IMR-90 (cell line): Measurements from ENCODE around the gene TNFRSF14. TPM values are rescaled to one million over a fixed set of nuclear protein-coding genes. Genes with fewer than 3 reads are reported as not detected.
A peak's percentile ranks its signal among the peaks of the same experiment; 100 is the strongest.

Source experiments
- ATAC-seq: fragments of 200-7000 bp; cut with Tn5 transposase; 2 replicates; pipeline ENCODE4 v1.9.1; 2020; ENCODE audit warnings: low read depth, mild to moderate bottlenecking, moderate library complexity
- BruUV-seq: library from RNA; stranded (reverse); fragments of 400-500 nt; replicated peaks from 2 replicates; lab custom pipeline; 2021; lab: Mats Ljungman, UMichigan
- CTCF ChIA-PET: fragments of 300-600 bp; formaldehyde crosslinking; extraction: SDS; loops from one replicate; lab custom pipeline; 2021; ENCODE audit warnings: antibody characterized with exemption; lab: Yijun Ruan, JAX
- POLR2A ChIA-PET: fragments of 300-600 bp; sonication (Branson Sonifier 250); formaldehyde crosslinking; loops from one replicate; lab custom pipeline; 2022; ENCODE audit warnings: antibody characterized with exemption; ENCODE audit not compliant: unreplicated experiment; lab: Charles Lee
- DNase-seq: peaks from one replicate; pipeline ENCODE4 v3.0.0; 2013
- H2AFZ ChIP-seq: replicated peaks from 2 replicates; pipeline ENCODE3; 2013; ENCODE audit warnings: low read length, mild to moderate bottlenecking; ENCODE audit not compliant: poor library complexity
- H2AK5ac ChIP-seq: 2 replicates; pipeline ENCODE4 v1.6.1; 2013; ENCODE audit warnings: low read depth, low read length, inconsistent platforms
- H2AK9ac ChIP-seq: replicated peaks from 2 replicates; pipeline ENCODE3; 2013; ENCODE audit warnings: mild to moderate bottlenecking, low read depth, low read length, moderate library complexity; ENCODE audit not compliant: poor library complexity
- H2BK120ac ChIP-seq: 2 replicates; pipeline ENCODE4 v1.6.1; 2013; ENCODE audit warnings: low read depth, low read length, inconsistent platforms
- H2BK15ac ChIP-seq: 3 replicates; pipeline ENCODE4 v1.6.1; 2013; ENCODE audit warnings: low read depth, low read length, inconsistent platforms
- H2BK20ac ChIP-seq: 2 replicates; pipeline ENCODE4 v1.6.1; 2013; ENCODE audit warnings: low read depth, mild to moderate bottlenecking, inconsistent platforms, low read length, moderate library complexity
- H2BK5ac ChIP-seq: 2 replicates; pipeline ENCODE4 v1.6.1; 2013; ENCODE audit warnings: mild to moderate bottlenecking, low read depth, low read length, inconsistent platforms; ENCODE audit not compliant: poor library complexity, severe bottlenecking
- H3K14ac ChIP-seq: replicated peaks from 2 replicates; pipeline ENCODE4 v1.6.1; 2013; ENCODE audit warnings: low read depth, low read length, inconsistent platforms
- H3K18ac ChIP-seq: 2 replicates; pipeline ENCODE4 v1.6.1; 2013; ENCODE audit warnings: low read depth, low read length, control low read depth
- H3K23ac ChIP-seq: 2 replicates; pipeline ENCODE4 v1.6.1; 2013; ENCODE audit warnings: low read depth, low read length, inconsistent platforms
- H3K27ac ChIP-seq: 2 replicates; pipeline ENCODE4 v1.5.1; 2013; ENCODE audit warnings: mild to moderate bottlenecking, control low read depth, low read length; ENCODE audit not compliant: insufficient read depth
- H3K27me3 ChIP-seq: 2 replicates; pipeline ENCODE4 v1.6.1; 2013; ENCODE audit warnings: low read length; ENCODE audit not compliant: control insufficient read depth, insufficient read depth
- H3K36me3 ChIP-seq: 2 replicates; pipeline ENCODE4 v1.6.1; 2013; ENCODE audit warnings: low read length, mixed read lengths; ENCODE audit not compliant: control insufficient read depth, insufficient read depth
- H3K4ac ChIP-seq: 2 replicates; pipeline ENCODE4 v1.6.1; 2013; ENCODE audit warnings: low read depth, low read length, inconsistent platforms
- H3K4me1 ChIP-seq: 2 replicates; pipeline ENCODE4 v1.6.1; 2013; ENCODE audit warnings: low read length, mixed read lengths; ENCODE audit not compliant: control insufficient read depth, insufficient read depth
- H3K4me2 ChIP-seq: 2 replicates; pipeline ENCODE4 v1.6.1; 2013; ENCODE audit warnings: low read depth, mild to moderate bottlenecking, control low read depth, low read length, moderate library complexity
- H3K4me3 ChIP-seq: 2 replicates; pipeline ENCODE4 v1.5.1; 2013; ENCODE audit warnings: low read depth, mild to moderate bottlenecking, control low read depth, low read length, moderate library complexity; ENCODE audit not compliant: insufficient read depth
- H3K56ac ChIP-seq: 2 replicates; pipeline ENCODE4 v1.6.1; 2013; ENCODE audit warnings: low read length, inconsistent platforms; ENCODE audit not compliant: insufficient read depth; ENCODE audit errors: extremely low read depth
- H3K79me1 ChIP-seq, 2 experiments: 2 replicates each; pipeline ENCODE4 v1.6.1; 2013; ENCODE audit warnings: low read length in 2 of 2, inconsistent platforms in 1 of 2, low read depth in 1 of 2
- H3K9ac ChIP-seq: 2 replicates; pipeline ENCODE4 v1.6.1; 2013; ENCODE audit warnings: low read depth, low read length, control low read depth
- H3K9me1 ChIP-seq: 2 replicates; pipeline ENCODE4 v1.6.1; 2013; ENCODE audit warnings: low read length, inconsistent platforms; ENCODE audit not compliant: insufficient read depth
- H3K9me3 ChIP-seq: 2 replicates; pipeline ENCODE4 v1.6.1; 2013; ENCODE audit warnings: low read length; ENCODE audit not compliant: control insufficient read depth, insufficient read depth
- H4K20me1 ChIP-seq: 2 replicates; pipeline ENCODE4 v1.6.1; 2013; ENCODE audit warnings: low read length, inconsistent platforms; ENCODE audit not compliant: insufficient read depth
- H4K5ac ChIP-seq: 2 replicates; pipeline ENCODE4 v1.6.1; 2013; ENCODE audit warnings: mild to moderate bottlenecking, low read depth, low read length, control low read depth
- H4K8ac ChIP-seq, 2 experiments: 2 replicates each; pipeline ENCODE4 v1.6.1; 2013; ENCODE audit warnings: low read depth in 2 of 2, low read length in 2 of 2, control low read depth in 1 of 2, inconsistent platforms in 1 of 2
- H4K91ac ChIP-seq: 2 replicates; pipeline ENCODE4 v1.6.1; 2013; ENCODE audit warnings: low read depth, low read length, inconsistent platforms; ENCODE audit not compliant: insufficient read depth
- BHLHE40 ChIP-seq: fragments of 150-350 bp; IDR thresholded peaks from 2 replicates; pipeline ENCODE4 v1.6.1; 2016; ENCODE audit warnings: mild to moderate bottlenecking, low read depth, low read length
- CEBPB ChIP-seq: IDR thresholded peaks from 2 replicates; pipeline ENCODE4 v1.6.1; 2012; ENCODE audit warnings: low read depth, low read length, improper control_type of control experiment
- CHD1 ChIP-seq: IDR thresholded peaks from 2 replicates; pipeline ENCODE4 v1.6.1; 2012; ENCODE audit warnings: low read depth, low read length, improper control_type of control experiment
- FOS ChIP-seq: fragments of 150-350 bp; IDR thresholded peaks from 2 replicates; pipeline ENCODE4 v1.6.1; 2016; ENCODE audit warnings: low read depth, low read length
- MAFK ChIP-seq: IDR thresholded peaks from 2 replicates; pipeline ENCODE4 v1.6.1; 2012; ENCODE audit warnings: low read depth, low read length, improper control_type of control experiment
- MAZ ChIP-seq: IDR thresholded peaks from 2 replicates; pipeline ENCODE4 v1.6.1; 2012; ENCODE audit warnings: low read depth, mild to moderate bottlenecking, low read length, improper control_type of control experiment, moderate library complexity, borderline replicate concordance
- MXI1 ChIP-seq: IDR thresholded peaks from 2 replicates; pipeline ENCODE4 v1.6.1; 2012; ENCODE audit warnings: low read depth, mild to moderate bottlenecking, low read length, moderate library complexity, borderline replicate concordance
- NFE2L2 ChIP-seq: fragments of 150-350 bp; IDR thresholded peaks from 2 replicates; pipeline ENCODE4 v1.6.1; 2016; ENCODE audit warnings: low read depth, mild to moderate bottlenecking, low read length
- POLR2A ChIP-seq: IDR thresholded peaks from 2 replicates; pipeline ENCODE4 v1.6.1; 2012; ENCODE audit warnings: mild to moderate bottlenecking, low read depth, low read length
- RAD21 ChIP-seq: IDR thresholded peaks from 2 replicates; pipeline ENCODE4 v1.6.1; 2012; ENCODE audit warnings: low read length, improper control_type of control experiment
- RCOR1 ChIP-seq: IDR thresholded peaks from 2 replicates; pipeline ENCODE4 v1.6.1; 2012; ENCODE audit warnings: mild to moderate bottlenecking, low read length, improper control_type of control experiment; ENCODE audit not compliant: insufficient replicate concordance
- RFX5 ChIP-seq: IDR thresholded peaks from 2 replicates; pipeline ENCODE4 v1.8.0; 2012; ENCODE audit warnings: low read depth, mild to moderate bottlenecking, low read length, moderate library complexity
- SMC3 ChIP-seq: fragments of 150-350 bp; IDR thresholded peaks from 2 replicates; pipeline ENCODE4 v1.6.1; 2016; ENCODE audit warnings: low read depth, mild to moderate bottlenecking, antibody characterized with exemption, low read length, moderate library complexity
- WGBS, 2 experiments: methylation state at CpG; one replicate each; pipeline versions ENCODE4 v1.1.5 to v1.1.7; 2013; ENCODE audit warnings: missing lambda C conversion rate in 2 of 2; ENCODE audit not compliant: insufficient read length in 1 of 2; ENCODE audit errors: extremely low coverage in 2 of 2; 5-methylcytosine and 5-hydroxymethylcytosine counted together
- dilution Hi-C: fragments of 300-500 bp; cut with HindIII; formaldehyde crosslinking; loops from one replicate; pipeline ENCODE4 v1.14.3; 2018; ENCODE audit warnings: low sequenced_read_pairs; ENCODE audit not compliant: unreplicated experiment
- in situ Hi-C: fragments of 300-500 bp; cut with MboI; formaldehyde crosslinking; loops from 3 replicates; pipeline ENCODE4 v1.14.3; 2019; ENCODE audit warnings: low sequenced_read_pairs, inconsistent platforms, mixed read lengths
- intact Hi-C: fragments of 100-400 bp; cut with micrococcal nuclease; formaldehyde crosslinking; loops from 2 replicates; pipeline ENCODE4 v1.10.0; 2022
- polyA plus RNA-seq, 3 experiments: library from polyadenylated mRNA; depleted of rRNA; stranded (reverse); fragments of >200 nt; gene quantifications; 2 replicates each; pipeline ENCODE4 v1.2.3, GENCODE V29; 2012; ENCODE audit warnings: low replicate concordance in 1 of 3
- total RNA-seq: library from RNA; depleted of rRNA; stranded (reverse); fragments of >200 nt; gene quantifications from 2 replicates; pipeline ENCODE4 v1.2.3, GENCODE V29; 2012
- TF ChIP-seq, protein P1 (sequence below): fragments of 150-350 bp; IDR thresholded peaks from 2 replicates; pipeline ENCODE4 v1.6.1; 2016; ENCODE audit warnings: low read depth, mild to moderate bottlenecking, low read length, moderate library complexity, borderline replicate concordance
- TF ChIP-seq, protein P2 (sequence below): conservative IDR thresholded peaks from 2 replicates; pipeline ENCODE4 v1.5.1; 2012; ENCODE audit warnings: mild to moderate bottlenecking, low read depth, low read length, improper control_type of control experiment
- TF ChIP-seq, protein P3 (sequence below): fragments of 150-350 bp; IDR thresholded peaks from 2 replicates; pipeline ENCODE4 v1.6.1; 2017; ENCODE audit warnings: mild to moderate bottlenecking, antibody characterized with exemption, low read length, low read depth

The TNFRSF14 gene
- total and polyA plus RNA-seq, 2 of the 4 experiments (the other 2 are of a cell fraction), result 1.3 to 4.2 TPM

DNA sequence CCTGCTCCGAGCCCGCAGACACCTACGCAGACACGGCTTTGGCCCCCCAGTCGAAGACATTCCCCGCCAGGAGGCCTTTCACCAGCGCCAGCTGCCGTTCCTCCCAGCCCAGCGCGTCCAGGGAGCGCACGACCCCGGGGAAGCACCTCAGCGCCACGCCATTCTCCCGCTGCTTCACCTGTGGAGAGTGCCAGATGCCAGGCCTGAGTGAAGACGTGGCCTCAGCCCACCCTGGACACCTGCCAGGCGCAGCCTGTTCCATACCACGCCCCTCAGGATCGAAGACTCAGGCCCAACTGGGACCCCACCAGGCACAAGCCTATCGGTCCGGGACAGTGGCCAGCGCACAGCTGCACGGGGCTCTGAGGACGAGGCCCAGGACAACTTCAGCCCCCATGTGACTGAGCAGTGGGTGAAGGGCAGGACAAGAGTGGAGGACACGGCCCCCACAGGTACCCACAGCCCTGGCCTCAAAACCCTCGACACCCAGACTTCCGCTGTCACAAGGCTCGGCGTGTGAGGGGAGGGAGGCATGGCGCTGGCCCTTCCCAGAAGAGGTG, 43.2 kb upstream of the TNFRSF14 start:
- H3K9me3 ChIP-seq, result no peaks in the 10 kb centered on the region
- no peak overlapping the region for H3K14ac ChIP-seq
- POLR2A ChIA-PET, result no interaction called here
- no peaks in the 10 kb centered on the region; the same call in none of the 2 replicates for H4K20me1 ChIP-seq
- H4K5ac ChIP-seq, result no peak overlapping the region
- no peaks in the 10 kb centered on the region for H3K9me1 ChIP-seq
- DNase-seq, result no peak
- H3K4ac ChIP-seq, result no peak overlapping the region
- H2BK5ac ChIP-seq, result no peak overlapping the region
- no peak overlapping the region for H3K4me3 ChIP-seq
- dilution Hi-C loops (no loop called here), in situ Hi-C loops (no loop called here), intact Hi-C loops (no loop called here)
- 95% methylated on average over 20 of the region's 31 CpGs; no CpG with 5 or more reads in 1 of the 2 experiments for WGBS, 2 experiments
- H3K56ac ChIP-seq, result no peak overlapping the region
- H2BK20ac ChIP-seq, result no peak overlapping the region
- no peak for ATAC-seq
- peaks cover 82% of the 10 kb centered on the region for H3K36me3 ChIP-seq
- H3K79me1 ChIP-seq, result peaks cover 0 to 9% of the 10 kb centered on the region in 2 experiments; a peak in 2 of 4 replicates
- CTCF ChIA-PET, result no interaction called here
- no peak overlapping the region for H4K91ac ChIP-seq
- H3K4me1 ChIP-seq, result no peaks in the 10 kb centered on the region
- BruUV-seq, result no TSS peak
- no peak overlapping the region for H3K27ac ChIP-seq
- H2BK120ac ChIP-seq, result no peak overlapping the region
- H2AK9ac ChIP-seq, result no peak overlapping the region
- TF ChIP-seq RCOR1 (no peak), POLR2A (no peak), MXI1 (no peak), CHD1 (no peak), FOS (no peak), MAZ (no peak), MAFK (no peak), NFE2L2 (no peak), RFX5 (no peak), BHLHE40 (no peak), SMC3 (no peak), RAD21 (no peak), CEBPB (no peak)
- TF ChIP-seq, protein P1, sequence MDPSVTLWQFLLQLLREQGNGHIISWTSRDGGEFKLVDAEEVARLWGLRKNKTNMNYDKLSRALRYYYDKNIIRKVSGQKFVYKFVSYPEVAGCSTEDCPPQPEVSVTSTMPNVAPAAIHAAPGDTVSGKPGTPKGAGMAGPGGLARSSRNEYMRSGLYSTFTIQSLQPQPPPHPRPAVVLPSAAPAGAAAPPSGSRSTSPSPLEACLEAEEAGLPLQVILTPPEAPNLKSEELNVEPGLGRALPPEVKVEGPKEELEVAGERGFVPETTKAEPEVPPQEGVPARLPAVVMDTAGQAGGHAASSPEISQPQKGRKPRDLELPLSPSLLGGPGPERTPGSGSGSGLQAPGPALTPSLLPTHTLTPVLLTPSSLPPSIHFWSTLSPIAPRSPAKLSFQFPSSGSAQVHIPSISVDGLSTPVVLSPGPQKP, result no peak
- TF ChIP-seq, protein P2, sequence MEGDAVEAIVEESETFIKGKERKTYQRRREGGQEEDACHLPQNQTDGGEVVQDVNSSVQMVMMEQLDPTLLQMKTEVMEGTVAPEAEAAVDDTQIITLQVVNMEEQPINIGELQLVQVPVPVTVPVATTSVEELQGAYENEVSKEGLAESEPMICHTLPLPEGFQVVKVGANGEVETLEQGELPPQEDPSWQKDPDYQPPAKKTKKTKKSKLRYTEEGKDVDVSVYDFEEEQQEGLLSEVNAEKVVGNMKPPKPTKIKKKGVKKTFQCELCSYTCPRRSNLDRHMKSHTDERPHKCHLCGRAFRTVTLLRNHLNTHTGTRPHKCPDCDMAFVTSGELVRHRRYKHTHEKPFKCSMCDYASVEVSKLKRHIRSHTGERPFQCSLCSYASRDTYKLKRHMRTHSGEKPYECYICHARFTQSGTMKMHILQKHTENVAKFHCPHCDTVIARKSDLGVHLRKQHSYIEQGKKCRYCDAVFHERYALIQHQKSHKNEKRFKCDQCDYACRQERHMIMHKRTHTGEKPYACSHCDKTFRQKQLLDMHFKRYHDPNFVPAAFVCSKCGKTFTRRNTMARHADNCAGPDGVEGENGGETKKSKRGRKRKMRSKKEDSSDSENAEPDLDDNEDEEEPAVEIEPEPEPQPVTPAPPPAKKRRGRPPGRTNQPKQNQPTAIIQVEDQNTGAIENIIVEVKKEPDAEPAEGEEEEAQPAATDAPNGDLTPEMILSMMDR, result no peak
- TF ChIP-seq, protein P3, sequence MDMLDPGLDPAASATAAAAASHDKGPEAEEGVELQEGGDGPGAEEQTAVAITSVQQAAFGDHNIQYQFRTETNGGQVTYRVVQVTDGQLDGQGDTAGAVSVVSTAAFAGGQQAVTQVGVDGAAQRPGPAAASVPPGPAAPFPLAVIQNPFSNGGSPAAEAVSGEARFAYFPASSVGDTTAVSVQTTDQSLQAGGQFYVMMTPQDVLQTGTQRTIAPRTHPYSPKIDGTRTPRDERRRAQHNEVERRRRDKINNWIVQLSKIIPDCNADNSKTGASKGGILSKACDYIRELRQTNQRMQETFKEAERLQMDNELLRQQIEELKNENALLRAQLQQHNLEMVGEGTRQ, result no peak
- H2AK5ac ChIP-seq, result no peak overlapping the region
- H3K4me2 ChIP-seq, result no peak overlapping the region
- no peak overlapping the region for H3K23ac ChIP-seq
- H3K27me3 ChIP-seq, result no peaks in the 10 kb centered on the region
- no peak overlapping the region for H3K18ac ChIP-seq
- H3K9ac ChIP-seq, result no peak overlapping the region
- no peak overlapping the region for H2BK15ac ChIP-seq
- peak overlapping the region; percentile 51 for H2AFZ ChIP-seq
- no peak overlapping the region for H4K8ac ChIP-seq
